Endothelial cell of umbilical vein (primary cell): ENCODE measurements around the gene CCDC117. TPM values are rescaled to one million over a fixed set of nuclear protein-coding genes. Genes with fewer than 3 reads are reported as not detected.

Experiments
- BruUV-seq: library from RNA; stranded (reverse); fragments of 400-500 nt; replicated peaks from 2 replicates; lab custom pipeline; 2021; lab: Mats Ljungman, UMichigan
- CTCF ChIA-PET: fragments of 300-600, 350-600 bp; sonication (Branson Sonifier 250); formaldehyde crosslinking; loops from one replicate; lab custom pipeline; 2021; ENCODE audit warnings: antibody characterized with exemption, inconsistent platforms; lab: Charles Lee
- POLR2A ChIA-PET: fragments of 300-600, 350-600 bp; sonication (Branson Sonifier 250); formaldehyde crosslinking; loops from one replicate; lab custom pipeline; 2021; ENCODE audit warnings: antibody characterized with exemption, inconsistent platforms; lab: Charles Lee
- DNase-seq: peaks from one replicate; pipeline ENCODE4 v3.0.0-alpha.2; 2011; ENCODE audit warnings: low read depth, low spot score
- FAIRE-seq: peaks from 2 replicates; lab custom pipeline; 2011; peaks lifted over from hg19 to GRCh38; lab: Jason Lieb, UNC
- H2AFZ ChIP-seq: 2 replicates; pipeline ENCODE4 v1.6.0; 2012; ENCODE audit warnings: low read depth, low read length, control low read depth, inconsistent platforms
- H3K27ac ChIP-seq: 2 replicates; pipeline ENCODE4 v1.5.1; 2011; ENCODE audit warnings: low read depth, mild to moderate bottlenecking, control low read depth, low read length, moderate library complexity; ENCODE audit not compliant: insufficient read depth
- H3K27me3 ChIP-seq, 2 experiments: 2 replicates each; pipeline versions ENCODE4 v1.6.0 to v1.6.1; 2011; ENCODE audit warnings: low read length in 2 of 2, mixed read lengths in 1 of 2; ENCODE audit not compliant: control insufficient read depth in 2 of 2, insufficient read depth in 2 of 2
- H3K36me3 ChIP-seq, 2 experiments: 2 replicates in 1 of 2; 3 replicates in 1 of 2; pipeline ENCODE4 v1.5.1; 2011; ENCODE audit warnings: low read length in 2 of 2, mild to moderate bottlenecking in 1 of 2, moderate library complexity in 1 of 2; ENCODE audit not compliant: control insufficient read depth in 2 of 2, insufficient read depth in 2 of 2; ENCODE audit errors: extremely low read depth in 1 of 2
- H3K4me1 ChIP-seq: 3 replicates; pipeline ENCODE4 v1.5.1; 2011; ENCODE audit warnings: mild to moderate bottlenecking, low read length; ENCODE audit not compliant: control insufficient read depth, insufficient read depth; ENCODE audit errors: extremely low read depth
- H3K4me2 ChIP-seq: 2 replicates; pipeline ENCODE4 v1.6.1; 2011; ENCODE audit warnings: low read length, control low read depth, mixed read lengths; ENCODE audit not compliant: insufficient read depth
- H3K4me3 ChIP-seq, 3 experiments: fragments of 200-600 bp in 1 of 3; sonication (generic), shearing (Covaris generic) in 1 of 3; replicated peaks in 1 of 3; 2 replicates each; pipeline ENCODE4 v1.5.1; 2011 to 2016; ENCODE audit warnings: control low read depth in 3 of 3, low read length in 3 of 3, mild to moderate bottlenecking in 2 of 3, inconsistent platforms in 1 of 3, low read depth in 1 of 3, moderate library complexity in 1 of 3; ENCODE audit not compliant: insufficient read depth in 1 of 3
- H3K79me2 ChIP-seq: 2 replicates; pipeline ENCODE4 v1.6.0; 2012; ENCODE audit warnings: low read length, inconsistent platforms; ENCODE audit not compliant: control insufficient read depth, insufficient read depth
- H3K9ac ChIP-seq: replicated peaks from 2 replicates; pipeline ENCODE3; 2011; ENCODE audit warnings: low read length, control low read depth; ENCODE audit not compliant: insufficient read depth; ENCODE audit errors: extremely low read depth
- H3K9me1 ChIP-seq: replicated peaks from 3 replicates; pipeline ENCODE4 v1.6.0; 2011; ENCODE audit warnings: mild to moderate bottlenecking, low read length; ENCODE audit not compliant: control insufficient read depth, insufficient read depth; ENCODE audit errors: extremely low read depth
- H3K9me3 ChIP-seq: replicated peaks from 2 replicates; pipeline ENCODE4 v1.5.1; 2012; ENCODE audit warnings: low read length, inconsistent platforms; ENCODE audit not compliant: control insufficient read depth, insufficient read depth
- H4K20me1 ChIP-seq: replicated peaks from 2 replicates; pipeline ENCODE3; 2011; ENCODE audit warnings: mild to moderate bottlenecking, low read length; ENCODE audit not compliant: control insufficient read depth, insufficient read depth; ENCODE audit errors: extremely low read depth
- EZH2 ChIP-seq: IDR thresholded peaks from 2 replicates; pipeline ENCODE4 v1.6.1; 2012; ENCODE audit warnings: borderline replicate concordance, low read depth, mild to moderate bottlenecking, moderate library complexity, low read length, inconsistent platforms; ENCODE audit not compliant: severe bottlenecking
- FOS ChIP-seq: IDR thresholded peaks from 2 replicates; pipeline ENCODE4 v1.6.1; 2011; ENCODE audit warnings: mild to moderate bottlenecking, low read length, moderate library complexity, borderline replicate concordance; ENCODE audit not compliant: insufficient read depth
- GATA2 ChIP-seq: IDR thresholded peaks from 2 replicates; pipeline ENCODE4 v1.7.0; 2011; ENCODE audit warnings: low read depth, mild to moderate bottlenecking, moderate library complexity, mixed read lengths, low read length; ENCODE audit not compliant: insufficient read length, insufficient read depth
- JUN ChIP-seq: IDR thresholded peaks from 2 replicates; pipeline ENCODE4 v1.6.1; 2011; ENCODE audit warnings: borderline replicate concordance, low read depth; ENCODE audit not compliant: insufficient read length, insufficient read depth
- MYC ChIP-seq: IDR thresholded peaks from one replicate; pipeline ENCODE4 v1.6.1; 2011; ENCODE audit warnings: mild to moderate bottlenecking, low read depth, low read length
- POLR2A ChIP-seq: IDR thresholded peaks from 2 replicates; pipeline ENCODE4 v1.6.1; 2012; ENCODE audit warnings: low read depth, mild to moderate bottlenecking, control low read depth, low read length
- POLR2AphosphoS5 ChIP-seq: IDR thresholded peaks from 2 replicates; pipeline ENCODE4 v1.6.1; 2012; ENCODE audit warnings: low read depth, mild to moderate bottlenecking, control low read depth, low read length, moderate library complexity; ENCODE audit not compliant: insufficient read depth
- dilution Hi-C: fragments of 300-500 bp; cut with MboI; formaldehyde crosslinking; loops from one replicate; pipeline ENCODE4 v1.15.0; 2019; ENCODE audit warnings: low sequenced_read_pairs; ENCODE audit not compliant: extremely low pct_ligation_motif_present
- intact Hi-C: fragments of 100-400 bp; cut with micrococcal nuclease; formaldehyde crosslinking; loops from one replicate; pipeline ENCODE4 v1.10.0; 2022
- polyA plus RNA-seq, 4 experiments: library from polyadenylated mRNA; depleted of rRNA in 3 of 4; stranded (reverse) in 3 of 4; unstranded in 1 of 4; fragments of >200 nt; gene quantifications; 2 replicates each; pipeline versions ENCODE4 v1.2.1 to v1.2.3, GENCODE V29; 2011 to 2012; ENCODE audit warnings: missing spikeins in 1 of 4
- total RNA-seq: library from RNA; stranded (reverse); gene quantifications from 2 replicates; pipeline ENCODE4 v1.2.3, GENCODE V29; 2021
- TF ChIP-seq, protein P1 (sequence below), 2 donors: IDR thresholded peaks; 1 replicate in 1 of 2; 2 replicates in 1 of 2; pipeline ENCODE4 v1.5.1; 2011; ENCODE audit warnings: low read length in 2 of 2, mild to moderate bottlenecking in 2 of 2, moderate library complexity in 2 of 2, control low read depth in 1 of 2, inconsistent platforms in 1 of 2, low read depth in 1 of 2; ENCODE audit not compliant: insufficient read depth in 1 of 2; ENCODE audit errors: extremely low read depth in 1 of 2
- TF ChIP-seq, protein P2 (sequence below): IDR thresholded peaks from 2 replicates; pipeline ENCODE4 v1.6.1; 2011; ENCODE audit not compliant: insufficient read depth, insufficient read length

Gene CCDC117
- total and polyA plus RNA-seq, 2 donors (not counting 3 experiments of a cell fraction or from before 2014, with no cell fraction given), result 5.5 to 23.3 TPM

DNA sequence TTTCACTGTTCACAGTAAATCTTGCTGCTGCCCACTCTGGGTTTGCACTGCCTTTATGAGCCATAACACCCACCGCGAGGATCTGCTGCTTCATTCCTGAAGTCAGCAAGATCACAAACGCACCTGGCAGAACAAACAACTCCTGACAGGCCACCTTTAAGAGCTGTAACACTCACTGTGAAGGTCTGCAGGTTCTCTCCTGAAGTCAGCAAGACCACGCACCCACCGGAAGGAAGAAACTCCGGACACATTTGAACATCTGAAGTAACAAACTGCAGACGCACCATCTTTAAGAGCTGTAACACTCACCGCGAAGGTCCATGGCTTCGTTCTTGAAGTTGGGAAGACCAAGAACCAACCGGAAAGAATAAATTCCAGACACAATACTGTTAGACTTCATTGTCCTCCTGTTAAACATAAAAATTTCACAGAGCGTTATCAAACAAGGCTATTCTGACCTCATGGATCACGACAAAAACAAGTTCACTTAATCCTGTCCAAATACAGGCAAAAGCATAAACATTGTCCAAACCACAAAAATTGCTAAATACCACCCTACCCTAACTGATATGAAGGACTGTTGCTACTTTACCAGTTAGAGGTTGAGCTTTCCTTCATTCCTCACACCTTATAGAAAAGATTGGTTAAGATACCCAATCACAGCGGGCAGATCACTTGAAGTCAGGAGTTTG is 3.0 kb upstream of the CCDC117 start:
- BruUV-seq, result no TSS peak
- H2AFZ ChIP-seq, result no peak overlapping the region
- no peaks in the 10 kb centered on the region for H3K36me3 ChIP-seq
- peaks cover 4% of the 10 kb centered on the region for H3K4me1 ChIP-seq
- dilution Hi-C loops, result no loop called here
- H3K27me3 ChIP-seq, result no peaks in the 10 kb centered on the region
- H3K9ac ChIP-seq, result no peak overlapping the region
- POLR2A ChIA-PET, result no interaction called here
- H3K9me1 ChIP-seq, result no peaks in the 10 kb centered on the region
- peaks cover 11% of the 10 kb centered on the region for H3K79me2 ChIP-seq
- no peak for FAIRE-seq
- DNase-seq, result no peak
- CTCF ChIA-PET, result interaction anchor here (1.1 to 1.2 kb wide), 2 partner anchors 9 to 169 kb away, joined by 3 to 4 read pairs; no protein-coding TSS in a partner anchor
- H3K27ac ChIP-seq, result no peak overlapping the region
- no peak overlapping the region for H3K4me2 ChIP-seq
- no peak for TF ChIP-seq JUN
- H4K20me1 ChIP-seq, result no peaks in the 10 kb centered on the region
- H3K9me3 ChIP-seq, result no peaks in the 10 kb centered on the region
- no peak overlapping the region for H3K4me3 ChIP-seq
- intact Hi-C loops, result no loop called here

DNA sequence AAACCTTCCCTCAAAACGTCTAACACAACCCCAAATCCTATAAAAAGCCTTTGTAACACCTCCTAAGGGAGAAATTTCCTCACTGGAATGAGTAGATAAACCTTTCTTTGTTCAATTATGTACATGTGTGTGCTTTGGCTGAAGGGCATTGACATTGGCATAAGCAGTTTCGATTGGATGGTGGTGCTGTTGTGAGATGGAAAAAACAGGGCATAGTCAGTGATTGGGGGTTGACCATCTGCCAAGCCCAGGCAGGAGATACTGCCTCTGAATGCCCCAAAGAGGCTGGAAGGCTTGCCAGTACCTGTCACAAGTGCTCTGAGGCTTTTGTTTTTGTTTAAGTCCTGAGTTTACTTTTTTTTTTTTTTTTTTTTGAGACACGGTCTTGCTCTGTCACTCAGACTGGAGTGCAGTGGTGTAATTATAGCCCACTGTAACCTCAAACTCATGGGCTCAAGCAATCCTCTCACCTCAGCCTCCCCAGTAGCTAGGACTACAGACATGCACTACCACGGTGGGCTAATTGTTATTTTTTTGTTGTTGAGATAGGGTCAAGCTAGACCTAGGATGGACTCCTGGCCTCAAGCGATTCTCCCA is 1.2 kb upstream of the CCDC117 start:
- Histone ChIP-seq H3K9me3 (no peaks in the 10 kb centered on the region), H3K4me1 (peaks cover 4% of the 10 kb centered on the region), H3K4me3 (no peak overlapping the region), H3K27ac (no peak overlapping the region), H4K20me1 (no peaks in the 10 kb centered on the region), H2AFZ (no peak overlapping the region), H3K9me1 (no peaks in the 10 kb centered on the region), H3K27me3 (no peaks in the 10 kb centered on the region), H3K79me2 (peaks cover 27% of the 10 kb centered on the region), H3K36me3 (no peaks in the 10 kb centered on the region), H3K4me2 (no peak overlapping the region), H3K9ac (no peak overlapping the region)
- dilution Hi-C loops (no loop called here), intact Hi-C loops (no loop called here)
- TF ChIP-seq POLR2AphosphoS5 (no peak), FOS (no peak), EZH2 (no peak), GATA2 (no peak), POLR2A (no peak), MYC (no peak), JUN (no peak)
- TF ChIP-seq, protein P1, sequence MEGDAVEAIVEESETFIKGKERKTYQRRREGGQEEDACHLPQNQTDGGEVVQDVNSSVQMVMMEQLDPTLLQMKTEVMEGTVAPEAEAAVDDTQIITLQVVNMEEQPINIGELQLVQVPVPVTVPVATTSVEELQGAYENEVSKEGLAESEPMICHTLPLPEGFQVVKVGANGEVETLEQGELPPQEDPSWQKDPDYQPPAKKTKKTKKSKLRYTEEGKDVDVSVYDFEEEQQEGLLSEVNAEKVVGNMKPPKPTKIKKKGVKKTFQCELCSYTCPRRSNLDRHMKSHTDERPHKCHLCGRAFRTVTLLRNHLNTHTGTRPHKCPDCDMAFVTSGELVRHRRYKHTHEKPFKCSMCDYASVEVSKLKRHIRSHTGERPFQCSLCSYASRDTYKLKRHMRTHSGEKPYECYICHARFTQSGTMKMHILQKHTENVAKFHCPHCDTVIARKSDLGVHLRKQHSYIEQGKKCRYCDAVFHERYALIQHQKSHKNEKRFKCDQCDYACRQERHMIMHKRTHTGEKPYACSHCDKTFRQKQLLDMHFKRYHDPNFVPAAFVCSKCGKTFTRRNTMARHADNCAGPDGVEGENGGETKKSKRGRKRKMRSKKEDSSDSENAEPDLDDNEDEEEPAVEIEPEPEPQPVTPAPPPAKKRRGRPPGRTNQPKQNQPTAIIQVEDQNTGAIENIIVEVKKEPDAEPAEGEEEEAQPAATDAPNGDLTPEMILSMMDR (IDR thresholded peaks at IDR 0.05; ENCODE audit: extremely low read depth in 1 of 2, insufficient read depth in 1 of 2, low read depth in 1 of 2, low read length in 2 of 2), result no peak
- TF ChIP-seq, protein P2, sequence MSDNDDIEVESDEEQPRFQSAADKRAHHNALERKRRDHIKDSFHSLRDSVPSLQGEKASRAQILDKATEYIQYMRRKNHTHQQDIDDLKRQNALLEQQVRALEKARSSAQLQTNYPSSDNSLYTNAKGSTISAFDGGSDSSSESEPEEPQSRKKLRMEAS, result no peak
- no TSS peak for BruUV-seq
- ChIA-PET CTCF (interaction anchor here (2.4 to 3.0 kb wide), 2 partner anchors 92 to 171 kb away, joined by 6 to 23 read pairs; partner anchors contain the start of gene TTC28), POLR2A (no interaction called here)
- no peak for FAIRE-seq
- DNase-seq, result no peak
